KBM-7 (cell line): ENCODE results near the gene LARP4B.

Experiments used
- DNase-seq: peaks from one replicate; pipeline ENCODE4 v3.0.0-alpha.2; 2015
- in situ Hi-C: fragments of 300-500 bp; cut with MboI; formaldehyde crosslinking; loops from 2 replicates; pipeline ENCODE4 v1.14.3; 2020; ENCODE audit warnings: low sequenced_read_pairs, low pct_unique_long_range_greater_than_20kb, mixed read lengths

LARP4B gene

GRCh38 chr10:802506-802905, 129.0 kb downstream of the LARP4B start:
- no peak for DNase-seq
- in situ Hi-C loops = no loop called here

GRCh38 chr10:797179-797578, 134.3 kb downstream of the LARP4B start:
- in situ Hi-C loops = no loop called here
- no peak for DNase-seq

GRCh38 chr10:796233-796632, 135.3 kb downstream of the LARP4B start:
- in situ Hi-C loops = no loop called here
- DNase-seq = no peak

- in situ Hi-C loops = no loop called here
- DNase-seq = no peak
Measured at GRCh38 chr10:794382-794956, 137.0 kb downstream of the LARP4B start.

DNA sequence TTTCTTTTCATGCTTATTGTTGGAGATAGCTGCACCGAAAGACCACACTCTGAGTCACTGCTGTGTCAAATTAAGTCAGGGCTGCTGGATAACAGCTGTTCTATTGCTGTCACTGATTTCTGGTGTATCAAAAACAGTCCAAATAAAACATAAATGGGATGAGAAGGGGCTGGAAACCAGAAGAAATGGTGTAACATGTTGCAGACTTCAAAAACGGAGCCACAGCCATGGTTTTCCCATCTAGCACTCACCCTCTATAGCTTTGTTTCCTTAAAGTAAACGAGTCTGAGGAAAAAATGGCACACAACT, 138.8 kb downstream of the LARP4B start:
- DNase-seq = no peak
- in situ Hi-C loops = no loop called here

- in situ Hi-C loops = no loop called here
- no peak for DNase-seq
Measured at GRCh38 chr10:792083-792791, 139.3 kb downstream of the LARP4B start.

DNA sequence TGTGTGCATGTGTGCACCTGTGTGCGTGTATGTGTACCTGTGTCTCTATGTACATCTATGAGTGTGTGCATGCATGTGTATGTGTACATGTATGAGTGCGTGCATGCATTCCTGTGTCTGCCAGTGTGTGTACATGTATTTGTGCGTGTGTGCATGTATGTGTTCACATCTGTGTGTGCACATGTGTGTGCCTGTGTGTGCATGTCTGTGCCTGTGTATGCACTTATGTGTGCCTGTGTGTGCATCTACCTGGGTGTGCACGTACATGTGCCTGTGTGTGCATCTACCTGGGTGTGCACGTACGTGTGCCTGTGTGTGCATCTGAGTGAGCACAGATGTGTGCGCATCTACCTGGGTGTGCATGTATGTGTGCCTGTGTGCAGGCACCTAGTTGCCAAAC, 139.9 kb downstream of the LARP4B start:
- in situ Hi-C loops = no loop called here
- DNase-seq = no peak

DNA sequence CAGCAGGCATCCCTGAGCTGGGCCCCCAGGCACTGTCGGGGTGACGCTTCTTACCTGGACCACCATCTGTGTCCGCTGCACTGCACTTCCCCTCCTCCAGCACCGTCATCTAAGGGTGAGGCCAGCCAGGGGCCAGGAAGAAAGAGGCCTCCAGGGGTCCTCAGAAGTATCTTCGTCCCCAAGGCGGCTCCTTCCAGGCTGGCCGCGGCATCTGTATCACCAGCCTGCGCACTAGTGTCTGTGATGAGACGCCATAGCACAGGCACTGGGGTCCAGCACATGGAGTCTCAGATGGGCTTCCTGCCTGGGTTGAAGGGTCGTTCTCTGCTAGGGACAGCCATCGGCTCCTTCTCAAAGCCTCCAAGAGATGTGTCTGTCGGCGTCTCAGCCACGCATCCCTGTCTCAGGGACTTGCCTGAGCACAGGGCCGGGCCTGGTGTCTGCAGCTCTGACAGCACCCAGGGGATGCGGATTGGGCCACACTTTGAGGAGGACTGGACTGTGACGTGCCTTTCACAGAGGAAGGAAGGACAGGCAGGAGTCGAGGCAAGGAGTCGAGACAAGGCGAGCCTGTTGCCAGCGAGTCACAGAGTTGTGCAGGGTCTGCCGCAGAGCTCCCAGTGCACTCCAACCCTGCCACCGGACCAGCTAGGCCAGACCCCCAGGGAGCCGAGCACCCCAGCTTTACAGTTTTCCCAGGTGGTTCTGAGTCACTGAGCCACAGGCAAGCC, 140.5 kb downstream of the LARP4B start:
- in situ Hi-C loops = no loop called here
- no peak for DNase-seq

GRCh38 chr10:789831-790701, 141.4 kb downstream of the LARP4B start:
- no peak for DNase-seq
- in situ Hi-C loops = no loop called here

GRCh38 chr10:788796-789748, 142.4 kb downstream of the LARP4B start:
- in situ Hi-C loops = no loop called here
- no peak for DNase-seq

- in situ Hi-C loops = no loop called here
- DNase-seq = no peak
Measured at GRCh38 chr10:787933-788651, 143.4 kb downstream of the LARP4B start.

DNA sequence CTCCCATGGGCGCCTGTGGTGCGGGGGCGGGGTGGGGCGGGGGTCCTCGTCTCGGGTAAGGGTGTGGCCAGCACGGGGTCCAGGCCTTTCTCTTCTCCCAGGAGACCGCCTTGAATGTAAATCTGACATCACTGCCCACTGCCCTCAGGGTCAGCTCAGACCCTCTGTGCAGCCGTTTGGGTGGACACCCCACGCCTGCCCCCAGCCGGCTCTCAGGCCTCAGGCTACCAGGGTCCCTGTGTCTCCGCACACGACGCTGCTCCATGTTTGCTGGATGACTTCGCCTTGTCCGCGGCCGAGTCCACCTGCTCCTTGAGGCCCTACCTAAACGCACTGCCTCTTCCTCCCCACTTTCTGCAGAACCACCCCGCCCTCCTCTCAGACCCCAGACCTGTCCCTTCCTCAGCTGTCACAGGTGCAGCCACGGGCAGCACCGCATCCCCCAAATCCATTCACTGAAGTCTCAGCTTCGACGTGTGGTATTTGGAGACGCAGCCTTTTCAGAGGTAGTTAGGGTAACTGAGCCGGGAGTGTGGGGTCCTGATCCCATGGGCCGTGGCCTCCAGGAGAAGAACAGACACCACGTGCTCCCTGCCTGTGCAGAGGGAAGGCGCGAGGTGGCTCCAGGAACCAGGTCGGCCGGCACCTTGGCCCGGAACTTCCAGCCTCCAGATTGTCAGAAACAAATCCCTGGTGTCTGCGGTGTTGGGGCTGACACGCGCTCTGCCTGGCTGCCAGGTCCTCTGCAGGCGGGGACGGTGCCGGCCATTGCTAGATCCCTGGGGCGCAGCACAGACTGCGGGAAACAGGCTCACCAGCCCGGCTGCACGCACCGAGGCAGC, 144.7 kb downstream of the LARP4B start:
- DNase-seq = no peak
- in situ Hi-C loops = no loop called here

GRCh38 chr10:785861-786214, 145.7 kb downstream of the LARP4B start:
- in situ Hi-C loops = no loop called here
- DNase-seq = no peak

GRCh38 chr10:785089-785860, 146.2 kb downstream of the LARP4B start:
- no peak for DNase-seq
- in situ Hi-C loops = no loop called here

- DNase-seq = peak; percentile 42
- in situ Hi-C loops = no loop called here
Measured at GRCh38 chr10:784403-785088, 147.0 kb downstream of the LARP4B start.
